GM23338 (cell line): Measurements from ENCODE around the gene CBFA2T2. TPM values are rescaled to one million over a fixed set of nuclear protein-coding genes. Genes with fewer than 3 reads are reported as not detected.

Experiments
- ATAC-seq: fragments of 200-7000 bp; cut with Tn5 transposase; 3 replicates; pipeline ENCODE4 v1.9.1; 2020
- DNase-seq: peaks from one replicate; pipeline ENCODE4 v3.0.0-alpha.2; 2015; ENCODE audit warnings: low spot score
- H2AFZ ChIP-seq: fragments of 200-600 bp; sonication (generic); 2 replicates; pipeline ENCODE4 v1.8.0; 2016; ENCODE audit warnings: antibody characterized with exemption, mild to moderate bottlenecking, moderate library complexity
- H3F3A ChIP-seq: fragments of 200-600 bp; sonication (generic); replicated peaks from 2 replicates; pipeline ENCODE4 v1.8.0; 2017; ENCODE audit warnings: antibody characterized with exemption, mixed run types, low read depth
- H3K27ac ChIP-seq: fragments of 200-600 bp; sonication (generic); 2 replicates; pipeline ENCODE4 v1.6.1; 2016; ENCODE audit warnings: low read depth
- H3K27me3 ChIP-seq: fragments of 200-600 bp; sonication (generic); 2 replicates; pipeline ENCODE4 v1.8.0; 2016; ENCODE audit warnings: mild to moderate bottlenecking, mixed run types, moderate library complexity; ENCODE audit not compliant: insufficient read depth
- H3K36me3 ChIP-seq: fragments of 200-600 bp; sonication (generic); 2 replicates; pipeline ENCODE4 v1.8.0; 2016; ENCODE audit warnings: mild to moderate bottlenecking; ENCODE audit not compliant: insufficient read depth
- H3K4me1 ChIP-seq: fragments of 200-600 bp; sonication (generic); 2 replicates; pipeline ENCODE4 v1.8.0; 2016; ENCODE audit warnings: mild to moderate bottlenecking, moderate library complexity; ENCODE audit not compliant: insufficient read depth
- H3K4me2 ChIP-seq: fragments of 200-600 bp; sonication (generic); 2 replicates; pipeline ENCODE4 v1.7.1; 2017; ENCODE audit warnings: mixed run types
- H3K4me3 ChIP-seq: fragments of 200-600 bp; sonication (generic); 2 replicates; pipeline ENCODE4 v1.6.1; 2016; ENCODE audit warnings: mixed run types
- H3K79me2 ChIP-seq: fragments of 200-600 bp; sonication (generic); replicated peaks from 2 replicates; pipeline ENCODE4 v1.8.0; 2017; ENCODE audit warnings: mild to moderate bottlenecking; ENCODE audit not compliant: insufficient read depth
- H3K9me2 ChIP-seq: fragments of 200-600 bp; sonication (generic); 2 replicates; pipeline ENCODE4 v1.8.0; 2017; ENCODE audit not compliant: insufficient read depth
- H4K20me1 ChIP-seq: fragments of 200-600 bp; sonication (generic); replicated peaks from 2 replicates; pipeline ENCODE4 v1.8.0; 2017; ENCODE audit warnings: mild to moderate bottlenecking; ENCODE audit not compliant: insufficient read depth
- H3K27ac Mint-ChIP-seq: 2 replicates; pipeline ENCODE4 v1.8.0; 2020; ENCODE audit warnings: inconsistent platforms, mild to moderate bottlenecking, moderate library complexity, mixed read lengths
- H3K27me3 Mint-ChIP-seq: 3 replicates; pipeline ENCODE4 v1.8.0; 2022; ENCODE audit warnings: low read depth, mild to moderate bottlenecking, moderate library complexity, mixed read lengths, inconsistent platforms; ENCODE audit not compliant: insufficient read depth, poor library complexity
- H3K36me3 Mint-ChIP-seq: 3 replicates; pipeline ENCODE4 v1.8.0; 2021; ENCODE audit warnings: low read depth, mild to moderate bottlenecking, inconsistent platforms, moderate library complexity, mixed read lengths
- H3K4me1 Mint-ChIP-seq: 3 replicates; pipeline ENCODE4 v1.8.0; 2020; ENCODE audit warnings: mild to moderate bottlenecking, inconsistent platforms, mixed read lengths
- H3K4me3 Mint-ChIP-seq: 3 replicates; pipeline ENCODE4 v1.8.0; 2021; ENCODE audit warnings: moderate library complexity, mild to moderate bottlenecking, inconsistent platforms, mixed read lengths
- H3K9me3 Mint-ChIP-seq: 3 replicates; pipeline ENCODE4 v1.8.0; 2020; ENCODE audit warnings: moderate library complexity, mild to moderate bottlenecking, inconsistent platforms, mixed read lengths
- CREB1 ChIP-seq: fragments of 250-450 bp; sonication (Bioruptor Pico); IDR thresholded peaks from 2 replicates; pipeline ENCODE4 v1.5.0; 2020; ENCODE audit warnings: low read depth, mild to moderate bottlenecking, moderate library complexity
- CTCF ChIP-seq, 2 experiments: fragments of 200-600 bp in 1 of 2; sonication (generic) in 1 of 2; conservative IDR thresholded peaks; 2 replicates each; pipeline versions ENCODE4 v1.5.1 to v1.6.1; 2016 to 2017; ENCODE audit warnings: antibody characterized with exemption in 2 of 2, low read depth in 2 of 2, mild to moderate bottlenecking in 2 of 2, moderate library complexity in 1 of 2
- EZH2 ChIP-seq: fragments of 200-600 bp; sonication (generic); IDR thresholded peaks from one replicate; pipeline ENCODE4 v1.8.0; 2017; ENCODE audit warnings: antibody characterized with exemption, mild to moderate bottlenecking, low read depth; ENCODE audit not compliant: unreplicated experiment
- EZH2phosphoT487 ChIP-seq: fragments of 200-600 bp; sonication (generic); IDR thresholded peaks from one replicate; pipeline ENCODE4 v1.8.1; 2018; ENCODE audit warnings: antibody characterized with exemption; ENCODE audit not compliant: unreplicated experiment
- JUNB ChIP-seq: IDR thresholded peaks from one replicate; pipeline ENCODE4 v1.6.1; 2016; ENCODE audit warnings: antibody characterized with exemption; ENCODE audit not compliant: unreplicated experiment
- POLR2AphosphoS5 ChIP-seq: IDR thresholded peaks from 2 replicates; pipeline ENCODE4 v1.6.1; 2016; ENCODE audit warnings: antibody characterized with exemption, low read depth
- REST ChIP-seq: IDR thresholded peaks from one replicate; pipeline ENCODE4 v1.6.1; 2018; ENCODE audit warnings: antibody characterized with exemption; ENCODE audit not compliant: unreplicated experiment
- STAT1 ChIP-seq: IDR thresholded peaks from one replicate; pipeline ENCODE4 v1.6.1; 2016; ENCODE audit warnings: antibody characterized with exemption; ENCODE audit not compliant: unreplicated experiment
- ZNF331 ChIP-seq: fragments of 250-450 bp; sonication (Bioruptor Pico); IDR thresholded peaks from 2 replicates; pipeline ENCODE4 v1.5.0; 2020; ENCODE audit warnings: low read depth, mild to moderate bottlenecking, moderate library complexity
- ZNF462 ChIP-seq: fragments of 250-450 bp; sonication (Bioruptor Pico); IDR thresholded peaks from 2 replicates; pipeline ENCODE4 v1.5.0; 2020; ENCODE audit warnings: mild to moderate bottlenecking, moderate library complexity
- polyA plus RNA-seq: library from polyadenylated mRNA; unstranded; fragments of >200 nt; fragmentation: Nextera tagmentation; extraction: Ambion mirVana; gene quantifications from 2 replicates; pipeline ENCODE4 v1.2.1, GENCODE V29; 2016
- total RNA-seq: library from RNA; depleted of rRNA; stranded (reverse); fragments of >200 nt; shearing (Covaris generic); gene quantifications from 2 replicates; pipeline ENCODE4 v1.2.3, GENCODE V29; 2014

Gene CBFA2T2
- total and polyA plus RNA-seq, 2 experiments from 2014 or later, result 12.7 to 15.8 TPM

GRCh38 chr20:33624399-33624798, 134.5 kb downstream of the CBFA2T2 start (continued):
- TF ChIP-seq EZH2phosphoT487, result no peak

GRCh38 chr20:33626190-33626589, 136.3 kb downstream of the CBFA2T2 start:
- no peaks in the 10 kb centered on the region; the same call in 1 of the 2 replicates for H3K36me3 ChIP-seq
- no peaks in the 10 kb centered on the region for H3K9me3 Mint-ChIP-seq

More at GRCh38 chr20:33626190-33626589, 136.3 kb downstream of the CBFA2T2 start:
- Histone ChIP-seq H3K27me3 (no peaks in the 10 kb centered on the region), H3K27ac (no peak overlapping the region), H4K20me1 (no peaks in the 10 kb centered on the region), H3K4me3 (no peak overlapping the region), H2AFZ (no peak overlapping the region), H3F3A (no peaks in the 10 kb centered on the region), H3K9me2 (no peaks in the 10 kb centered on the region), H3K4me2 (no peak overlapping the region), H3K79me2 (no peaks in the 10 kb centered on the region), H3K4me1 (no peaks in the 10 kb centered on the region)
- H3K4me1 Mint-ChIP-seq, result no peaks in the 10 kb centered on the region
- DNase-seq, result no peak
- peaks cover 29% of the 10 kb centered on the region for H3K36me3 Mint-ChIP-seq
- no peak overlapping the region for H3K27ac Mint-ChIP-seq
- ATAC-seq, result no peak
- no peak overlapping the region for H3K4me3 Mint-ChIP-seq
- no peaks in the 10 kb centered on the region for H3K27me3 Mint-ChIP-seq
- TF ChIP-seq EZH2 (no peak), REST (no peak), ZNF462 (no peak), POLR2AphosphoS5 (no peak), JUNB (no peak), STAT1 (no peak), ZNF331 (CRISPR knock-in tag) (no peak), EZH2phosphoT487 (no peak), CTCF (conservative IDR thresholded peaks at IDR 0.05; ENCODE audit: low read depth in 2 of 2) (no peak), CREB1 (CRISPR knock-in tag) (no peak)
